CD14-positive monocyte (primary cell): ENCODE data around the gene ARPC2. TPM values are rescaled to one million over a fixed set of nuclear protein-coding genes. Genes with fewer than 3 reads are reported as not detected.
A peak's percentile ranks its signal among the peaks of the same experiment; 100 is the strongest.

Experiments
- DNase-seq, 3 donors: peaks; one replicate each; pipeline ENCODE4 v3.0.0-alpha.2; 2011 to 2022
- H2AFZ ChIP-seq: 2 replicates; pipeline ENCODE4 v1.6.0; 2012; ENCODE audit warnings: mild to moderate bottlenecking, low read depth, low read length, inconsistent platforms; ENCODE audit not compliant: insufficient read depth, poor library complexity, severe bottlenecking
- H3K27ac ChIP-seq, 2 donors: 1 replicate in 1 of 2; 2 replicates in 1 of 2; pipeline ENCODE4 v1.5.1; 2012 to 2013; ENCODE audit warnings: low read length in 2 of 2, control low read depth in 1 of 2, inconsistent platforms in 1 of 2, low read depth in 1 of 2, mild to moderate bottlenecking in 1 of 2
- H3K27me3 ChIP-seq, 2 donors: one replicate each; pipeline versions ENCODE4 v1.6.0 to v1.6.1; 2011 to 2013; ENCODE audit warnings: low read length in 2 of 2; ENCODE audit not compliant: control insufficient read depth in 2 of 2, insufficient read depth in 2 of 2
- H3K36me3 ChIP-seq, 2 donors: replicated peaks in 1 of 2; 1 replicate in 1 of 2; 2 replicates in 1 of 2; pipeline versions ENCODE4 v1.5.1 to v1.6.1; 2012 to 2013; ENCODE audit warnings: low read length in 2 of 2, control low read depth in 1 of 2, inconsistent platforms in 1 of 2, mild to moderate bottlenecking in 1 of 2; ENCODE audit not compliant: insufficient read depth in 2 of 2, control insufficient read depth in 1 of 2
- H3K4me1 ChIP-seq, 2 donors: 1 replicate in 1 of 2; 2 replicates in 1 of 2; pipeline versions ENCODE4 v1.5.1 to v1.6.1; 2012 to 2013; ENCODE audit warnings: low read length in 2 of 2, control low read depth in 1 of 2, inconsistent platforms in 1 of 2, mild to moderate bottlenecking in 1 of 2, moderate library complexity in 1 of 2; ENCODE audit not compliant: insufficient read depth in 2 of 2, control insufficient read depth in 1 of 2
- H3K4me2 ChIP-seq: replicated peaks from 2 replicates; pipeline ENCODE3; 2012; ENCODE audit warnings: low read length, moderate library complexity, mild to moderate bottlenecking; ENCODE audit not compliant: poor library complexity, severe bottlenecking; ENCODE audit errors: extremely low read depth
- H3K4me3 ChIP-seq, 3 experiments: fragments of 200-600 bp in 1 of 3; sonication (generic) in 1 of 3; replicated peaks in 1 of 3; 1 replicate in 2 of 3; 2 replicates in 1 of 3; pipeline ENCODE4 v1.5.1; 2011 to 2013; ENCODE audit warnings: low read length in 3 of 3, mild to moderate bottlenecking in 3 of 3, control low read depth in 2 of 3, low read depth in 2 of 3, inconsistent platforms in 1 of 3, moderate library complexity in 1 of 3
- H3K79me2 ChIP-seq: 2 replicates; pipeline ENCODE4 v1.6.0; 2012; ENCODE audit warnings: mild to moderate bottlenecking, control low read depth, inconsistent platforms, low read length, moderate library complexity; ENCODE audit not compliant: insufficient read depth
- H3K9ac ChIP-seq: 2 replicates; pipeline ENCODE4 v1.6.0; 2017; ENCODE audit warnings: low read length, mild to moderate bottlenecking; ENCODE audit not compliant: insufficient read depth, poor library complexity, severe bottlenecking
- H3K9me3 ChIP-seq, 2 donors: replicated peaks in 1 of 2; 1 replicate in 1 of 2; 2 replicates in 1 of 2; pipeline versions ENCODE4 v1.5.1 to v1.6.1; 2012 to 2013; ENCODE audit warnings: low read length in 2 of 2, control low read depth in 1 of 2; ENCODE audit not compliant: control insufficient read depth in 1 of 2, insufficient read depth in 1 of 2
- H4K20me1 ChIP-seq: 2 replicates; pipeline ENCODE4 v1.6.0; 2012; ENCODE audit warnings: mild to moderate bottlenecking, low read length, control low read depth, moderate library complexity; ENCODE audit not compliant: insufficient read depth
- H3K27ac Mint-ChIP-seq, 7 donors: one replicate each; pipeline ENCODE4 v1.8.0; 2020; ENCODE audit warnings: mild to moderate bottlenecking in 7 of 7, mixed read lengths in 7 of 7, moderate library complexity in 6 of 7, inconsistent platforms in 2 of 7
- H3K27me3 Mint-ChIP-seq, 3 donors: one replicate each; pipeline ENCODE4 v1.8.0; 2021 to 2022; ENCODE audit warnings: low read depth in 3 of 3, mild to moderate bottlenecking in 3 of 3, mixed read lengths in 3 of 3, moderate library complexity in 3 of 3, inconsistent platforms in 1 of 3
- H3K36me3 Mint-ChIP-seq, 2 donors: one replicate each; pipeline ENCODE4 v1.8.0; 2020; ENCODE audit warnings: mixed read lengths in 2 of 2, inconsistent platforms in 1 of 2, mild to moderate bottlenecking in 1 of 2
- H3K4me1 Mint-ChIP-seq: one replicate; pipeline ENCODE4 v1.8.0; 2020; ENCODE audit warnings: mild to moderate bottlenecking, mixed read lengths
- H3K4me3 Mint-ChIP-seq, 2 donors: one replicate each; pipeline ENCODE4 v1.8.0; 2020; ENCODE audit warnings: mild to moderate bottlenecking in 2 of 2, mixed read lengths in 2 of 2, moderate library complexity in 1 of 2
- H3K9me3 Mint-ChIP-seq, 7 donors: one replicate each; pipeline ENCODE4 v1.8.0; 2020 to 2022; ENCODE audit warnings: mixed read lengths in 7 of 7, mild to moderate bottlenecking in 6 of 7, moderate library complexity in 6 of 7, inconsistent platforms in 2 of 7
- WGBS: methylation state at CpG from one replicate; pipeline ENCODE4 v1.1.5; 2013; ENCODE audit warnings: missing lambda C conversion rate; ENCODE audit not compliant: insufficient coverage; 5-methylcytosine and 5-hydroxymethylcytosine counted together
- intact Hi-C, 2 donors: fragments of 100-400 bp; cut with micrococcal nuclease; formaldehyde crosslinking; loops; one replicate each; pipeline versions ENCODE4 v1.15.0 to v1.15.1; 2023
- polyA plus RNA-seq, 3 donors: library from polyadenylated mRNA; depleted of rRNA in 1 of 3; unstranded in 2 of 3; stranded (reverse) in 1 of 3; fragments of 300-500 nt in 2 of 3; fragments of >200 nt in 1 of 3; fragmentation: Illumina TruSeq in 2 of 3; gene quantifications; 1 replicate in 2 of 3; 2 replicates in 1 of 3; pipeline ENCODE4 v1.2.3, GENCODE V29; 2012 to 2021
- TF ChIP-seq, protein P1 (sequence below): fragments of 200-600 bp; IDR thresholded peaks from one replicate; pipeline ENCODE4 v1.8.0; 2022; ENCODE audit warnings: antibody characterized with exemption, mild to moderate bottlenecking

The ARPC2 gene
- polyA plus RNA-seq, 3 donors = 640 to 1,227 (median 1,162) TPM

DNA sequence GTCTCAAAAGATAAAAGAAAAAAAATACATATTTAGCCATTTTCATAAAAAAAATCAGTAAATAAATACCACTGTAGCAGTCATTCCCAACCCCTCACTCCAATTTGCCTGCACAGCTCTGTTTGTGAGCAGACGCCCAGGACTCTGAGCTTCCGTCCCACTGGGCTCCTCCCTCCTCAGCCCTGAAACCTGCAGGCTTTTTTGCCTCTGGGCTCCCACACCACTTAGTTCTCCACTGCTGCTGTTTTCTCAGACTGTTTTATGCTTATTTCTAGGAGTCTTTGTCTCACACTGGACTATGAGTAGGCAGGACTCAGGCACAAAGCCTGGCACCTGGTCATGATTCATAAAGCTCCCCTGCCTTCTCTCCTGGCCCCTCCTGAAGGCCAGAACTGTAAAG lies 44.1 kb upstream of the ARPC2 start:
- no peak overlapping the region for H3K4me3 Mint-ChIP-seq
- H3K36me3 Mint-ChIP-seq = no peaks in the 10 kb centered on the region
- H3K9ac ChIP-seq = no peak overlapping the region
- no peaks in the 10 kb centered on the region for H3K9me3 Mint-ChIP-seq
- no peaks in the 10 kb centered on the region for H3K9me3 ChIP-seq
- H3K27ac Mint-ChIP-seq = peak overlapping the region in 1 of 7 donors; percentile 28
- no peak overlapping the region for H2AFZ ChIP-seq
- peaks cover 20% of the 10 kb centered on the region for H3K4me1 Mint-ChIP-seq
- WGBS = 100% methylated on average over 2 of the region's 2 CpGs
- H3K4me1 ChIP-seq = peaks cover 5 to 16% of the 10 kb centered on the region in 2 donors
- no peak overlapping the region for H3K27ac ChIP-seq
- peaks cover 2 to 5% (median 2%) of the 10 kb centered on the region in 3 donors for H3K27me3 Mint-ChIP-seq
- no peak overlapping the region for H3K4me2 ChIP-seq
- TF ChIP-seq, protein P1, sequence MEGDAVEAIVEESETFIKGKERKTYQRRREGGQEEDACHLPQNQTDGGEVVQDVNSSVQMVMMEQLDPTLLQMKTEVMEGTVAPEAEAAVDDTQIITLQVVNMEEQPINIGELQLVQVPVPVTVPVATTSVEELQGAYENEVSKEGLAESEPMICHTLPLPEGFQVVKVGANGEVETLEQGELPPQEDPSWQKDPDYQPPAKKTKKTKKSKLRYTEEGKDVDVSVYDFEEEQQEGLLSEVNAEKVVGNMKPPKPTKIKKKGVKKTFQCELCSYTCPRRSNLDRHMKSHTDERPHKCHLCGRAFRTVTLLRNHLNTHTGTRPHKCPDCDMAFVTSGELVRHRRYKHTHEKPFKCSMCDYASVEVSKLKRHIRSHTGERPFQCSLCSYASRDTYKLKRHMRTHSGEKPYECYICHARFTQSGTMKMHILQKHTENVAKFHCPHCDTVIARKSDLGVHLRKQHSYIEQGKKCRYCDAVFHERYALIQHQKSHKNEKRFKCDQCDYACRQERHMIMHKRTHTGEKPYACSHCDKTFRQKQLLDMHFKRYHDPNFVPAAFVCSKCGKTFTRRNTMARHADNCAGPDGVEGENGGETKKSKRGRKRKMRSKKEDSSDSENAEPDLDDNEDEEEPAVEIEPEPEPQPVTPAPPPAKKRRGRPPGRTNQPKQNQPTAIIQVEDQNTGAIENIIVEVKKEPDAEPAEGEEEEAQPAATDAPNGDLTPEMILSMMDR = no peak
- no peaks in the 10 kb centered on the region for H3K36me3 ChIP-seq
- H3K79me2 ChIP-seq = no peaks in the 10 kb centered on the region
- H3K27me3 ChIP-seq = no peaks in the 10 kb centered on the region
- intact Hi-C loops = no loop called here
- H3K4me3 ChIP-seq = no peak overlapping the region
- H4K20me1 ChIP-seq = no peaks in the 10 kb centered on the region
- no peak for DNase-seq

DNA sequence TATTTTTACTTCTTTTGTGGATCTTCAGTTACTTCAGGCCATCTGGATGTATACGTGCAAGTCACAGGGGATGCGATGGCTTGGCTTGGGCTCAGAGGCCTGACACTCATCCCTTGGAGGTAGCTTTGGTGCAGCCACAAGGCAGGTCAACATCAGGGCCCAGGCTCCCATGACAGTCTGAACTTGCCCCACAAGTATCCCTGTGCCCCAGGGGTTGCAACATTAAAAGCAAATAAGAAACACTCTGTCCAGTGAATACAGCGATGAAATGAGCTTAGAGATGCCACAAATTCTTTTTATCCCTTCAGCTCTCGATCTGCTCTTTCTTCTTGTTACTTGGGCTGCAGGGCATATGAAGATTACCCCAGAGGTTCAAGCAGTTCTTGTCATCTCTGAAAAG lies 37.2 kb upstream of the ARPC2 start:
- Mint-ChIP-seq H3K27ac (no peak overlapping the region), H3K36me3 (no peaks in the 10 kb centered on the region)

More for the DNA sequence above, 37.2 kb upstream of the ARPC2 start:
- no peak for DNase-seq
- Histone ChIP-seq H3K36me3 (no peaks in the 10 kb centered on the region), H3K4me1 (no peaks in the 10 kb centered on the region), H2AFZ (no peak overlapping the region), H4K20me1 (no peaks in the 10 kb centered on the region), H3K9ac (no peak overlapping the region), H3K4me2 (no peak overlapping the region), H3K79me2 (no peaks in the 10 kb centered on the region), H3K9me3 (no peaks in the 10 kb centered on the region), H3K27me3 (no peaks in the 10 kb centered on the region), H3K27ac (no peak overlapping the region), H3K4me3 (no peak overlapping the region)
- TF ChIP-seq, protein P1 = no peak
- intact Hi-C loops = loop anchor here in 1 of 2 donors (10.0 kb wide), 1 partner anchor 295 kb away; no protein-coding TSS in a partner anchor
- Mint-ChIP-seq H3K4me3 (no peak overlapping the region), H3K27me3 (peaks cover 0 to 4% (median 1%) of the 10 kb centered on the region in 3 donors), H3K4me1 (peaks cover 4% of the 10 kb centered on the region), H3K9me3 (peaks cover 0 to 4% (median 0%) of the 10 kb centered on the region in 7 donors)
- 93% methylated on average over 3 of the region's 4 CpGs for WGBS
